Epithelial cell of proximal tubule (primary cell): ENCODE data around the gene CDK17. TPM values are rescaled to one million over a fixed set of nuclear protein-coding genes. Genes with fewer than 3 reads are reported as not detected.

Experiments used
- DNase-seq: peaks from one replicate; pipeline ENCODE4 v3.0.0-alpha.2; 2011; ENCODE audit warnings: low read depth
- H3K4me3 ChIP-seq: 2 replicates; pipeline ENCODE4 v1.5.1; 2011; ENCODE audit warnings: low read depth, mild to moderate bottlenecking, low read length
- total RNA-seq: library from RNA; depleted of rRNA; stranded (reverse); fragments of >200 nt; gene quantifications from 2 replicates; pipeline ENCODE4 v1.2.3, GENCODE V29; 2015
- TF ChIP-seq, protein P1 (sequence below): conservative IDR thresholded peaks from 2 replicates; pipeline ENCODE4 v1.5.1; 2012; ENCODE audit warnings: low read depth, mild to moderate bottlenecking, low read length

The CDK17 gene
- total RNA-seq, 1 donor from 2014 or later: 22.0 TPM

DNA sequence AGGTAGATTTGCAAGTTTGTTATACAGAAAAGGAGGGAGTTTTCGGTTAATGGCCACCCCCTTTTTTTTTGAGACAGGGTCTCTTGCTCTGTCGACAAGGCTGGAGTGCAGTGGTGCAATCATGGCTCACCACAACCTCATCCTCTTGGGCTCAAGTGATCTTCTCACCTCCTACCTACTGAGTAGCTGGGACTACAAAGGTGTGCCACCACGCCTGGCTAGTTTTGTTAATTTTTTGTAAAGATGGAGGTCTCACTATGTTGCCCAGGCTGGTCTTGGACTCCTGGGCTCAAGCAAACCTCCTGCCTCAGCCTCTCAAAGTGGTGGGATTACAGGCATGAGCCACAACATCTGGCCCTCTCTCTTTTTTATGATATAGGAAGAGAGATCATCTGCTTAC lies 94.6 kb downstream of the CDK17 start:
- no peak for DNase-seq
- no peak overlapping the region for H3K4me3 ChIP-seq
- TF ChIP-seq, protein P1, sequence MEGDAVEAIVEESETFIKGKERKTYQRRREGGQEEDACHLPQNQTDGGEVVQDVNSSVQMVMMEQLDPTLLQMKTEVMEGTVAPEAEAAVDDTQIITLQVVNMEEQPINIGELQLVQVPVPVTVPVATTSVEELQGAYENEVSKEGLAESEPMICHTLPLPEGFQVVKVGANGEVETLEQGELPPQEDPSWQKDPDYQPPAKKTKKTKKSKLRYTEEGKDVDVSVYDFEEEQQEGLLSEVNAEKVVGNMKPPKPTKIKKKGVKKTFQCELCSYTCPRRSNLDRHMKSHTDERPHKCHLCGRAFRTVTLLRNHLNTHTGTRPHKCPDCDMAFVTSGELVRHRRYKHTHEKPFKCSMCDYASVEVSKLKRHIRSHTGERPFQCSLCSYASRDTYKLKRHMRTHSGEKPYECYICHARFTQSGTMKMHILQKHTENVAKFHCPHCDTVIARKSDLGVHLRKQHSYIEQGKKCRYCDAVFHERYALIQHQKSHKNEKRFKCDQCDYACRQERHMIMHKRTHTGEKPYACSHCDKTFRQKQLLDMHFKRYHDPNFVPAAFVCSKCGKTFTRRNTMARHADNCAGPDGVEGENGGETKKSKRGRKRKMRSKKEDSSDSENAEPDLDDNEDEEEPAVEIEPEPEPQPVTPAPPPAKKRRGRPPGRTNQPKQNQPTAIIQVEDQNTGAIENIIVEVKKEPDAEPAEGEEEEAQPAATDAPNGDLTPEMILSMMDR: no peak

DNA sequence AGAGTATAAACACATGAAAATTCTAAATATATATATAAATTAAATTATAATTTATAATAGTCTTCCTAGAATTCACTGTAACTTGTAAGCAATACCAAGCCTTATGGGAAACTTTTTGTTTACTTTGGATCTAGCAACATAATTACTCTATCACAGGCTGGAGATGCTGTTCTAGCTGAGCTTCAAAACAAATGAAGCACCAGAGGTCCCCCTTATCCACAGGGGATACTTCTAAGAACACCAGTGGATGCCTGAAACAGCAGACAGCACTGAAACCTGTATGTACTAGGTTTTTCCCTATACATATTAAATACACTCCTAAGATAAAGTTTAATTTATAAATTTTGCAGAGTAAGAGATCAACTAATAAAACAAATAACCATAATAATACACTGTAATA lies 96.6 kb downstream of the CDK17 start:
- no peak overlapping the region for H3K4me3 ChIP-seq
- TF ChIP-seq, protein P1: no peak
- DNase-seq: no peak

DNA sequence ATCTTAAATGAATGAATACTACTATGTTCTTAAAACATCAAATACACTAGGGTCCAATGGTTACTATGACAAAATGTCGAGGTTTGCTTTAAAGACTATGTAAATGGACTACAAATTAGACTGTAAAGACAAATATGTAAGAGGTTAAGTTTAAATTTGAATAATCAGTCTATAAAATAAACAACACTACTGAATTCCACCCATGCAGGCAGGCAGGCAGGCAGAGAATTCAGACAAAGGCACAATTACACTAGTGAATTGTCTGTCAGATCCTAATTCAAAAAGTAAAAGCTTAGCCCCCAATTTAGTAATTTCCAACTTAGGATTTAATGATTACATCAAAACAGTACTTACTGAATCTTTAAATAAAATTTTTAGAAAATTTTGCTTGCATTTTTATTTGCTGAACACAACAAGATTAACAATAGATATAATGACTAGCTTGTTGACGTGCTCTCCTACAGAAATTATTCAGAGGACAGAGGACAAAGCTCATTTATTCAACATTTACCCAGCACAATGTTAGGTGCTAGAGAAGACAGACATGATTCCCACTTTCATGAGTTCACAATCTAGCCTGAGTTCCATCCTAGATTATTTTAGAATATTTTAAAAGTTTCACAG lies 97.4 kb downstream of the CDK17 start:
- no peak overlapping the region for H3K4me3 ChIP-seq
- TF ChIP-seq, protein P1: no peak
- no peak for DNase-seq

DNA sequence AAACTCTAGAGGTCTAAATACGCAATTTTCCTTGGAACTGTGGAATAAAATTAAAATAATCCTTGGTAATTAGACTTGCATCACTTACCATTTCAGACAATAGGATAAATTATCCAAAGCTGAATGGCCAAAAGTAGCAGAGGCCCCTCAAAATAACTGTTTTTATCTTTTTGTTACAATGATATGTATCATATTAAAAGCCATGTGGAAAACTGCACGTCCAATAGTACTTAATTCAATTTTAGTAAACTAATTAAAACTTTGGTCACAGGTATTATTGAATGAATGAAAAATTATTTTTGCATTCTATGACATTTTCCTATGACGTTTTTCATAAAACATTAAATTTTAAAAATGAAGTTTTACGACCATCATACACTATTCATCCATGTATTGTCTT lies 98.5 kb downstream of the CDK17 start:
- DNase-seq: no peak
- TF ChIP-seq, protein P1: no peak
- H3K4me3 ChIP-seq: no peak overlapping the region

DNA sequence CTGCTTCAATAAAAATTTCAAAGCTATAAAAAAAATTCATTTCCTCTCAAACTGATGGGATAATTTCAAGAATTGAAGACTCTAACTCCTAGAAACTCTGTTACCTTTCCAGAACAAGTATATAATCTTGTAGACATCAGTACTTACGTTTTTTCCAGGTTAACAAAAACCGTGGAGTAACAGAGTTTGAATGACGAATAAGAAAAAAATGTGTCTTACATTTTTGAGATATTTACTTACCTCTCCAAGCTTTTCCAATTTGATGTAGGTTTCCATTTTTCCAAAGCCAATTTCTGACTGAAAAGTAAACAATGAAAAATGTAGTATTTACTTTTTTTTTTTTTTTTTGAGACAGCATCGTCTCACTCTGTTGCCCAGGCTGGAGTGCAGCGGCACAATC lies 100.2 kb downstream of the CDK17 start:
- TF ChIP-seq, protein P1: no peak
- DNase-seq: no peak
- H3K4me3 ChIP-seq: no peak overlapping the region

DNA sequence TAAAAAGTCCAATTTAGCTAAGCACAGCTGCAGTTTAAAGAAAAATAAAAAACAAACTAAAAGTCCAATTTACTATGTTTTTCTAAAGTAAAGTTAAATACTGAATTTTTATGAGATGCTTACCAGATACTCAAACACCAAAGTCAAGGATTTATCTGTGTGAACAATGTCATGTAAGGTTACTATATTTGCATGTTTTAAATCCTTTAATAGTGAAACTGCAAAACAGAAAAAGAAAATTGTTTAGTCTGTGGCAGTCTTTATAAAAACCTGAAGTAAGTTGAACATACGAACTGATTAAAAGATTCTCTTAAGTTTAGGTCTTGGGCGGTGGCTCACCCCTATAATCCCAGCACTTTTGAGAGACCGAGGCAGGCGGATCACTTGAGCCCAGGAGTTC lies 102.7 kb downstream of the CDK17 start:
- TF ChIP-seq, protein P1: no peak
- H3K4me3 ChIP-seq: no peak overlapping the region

DNA sequence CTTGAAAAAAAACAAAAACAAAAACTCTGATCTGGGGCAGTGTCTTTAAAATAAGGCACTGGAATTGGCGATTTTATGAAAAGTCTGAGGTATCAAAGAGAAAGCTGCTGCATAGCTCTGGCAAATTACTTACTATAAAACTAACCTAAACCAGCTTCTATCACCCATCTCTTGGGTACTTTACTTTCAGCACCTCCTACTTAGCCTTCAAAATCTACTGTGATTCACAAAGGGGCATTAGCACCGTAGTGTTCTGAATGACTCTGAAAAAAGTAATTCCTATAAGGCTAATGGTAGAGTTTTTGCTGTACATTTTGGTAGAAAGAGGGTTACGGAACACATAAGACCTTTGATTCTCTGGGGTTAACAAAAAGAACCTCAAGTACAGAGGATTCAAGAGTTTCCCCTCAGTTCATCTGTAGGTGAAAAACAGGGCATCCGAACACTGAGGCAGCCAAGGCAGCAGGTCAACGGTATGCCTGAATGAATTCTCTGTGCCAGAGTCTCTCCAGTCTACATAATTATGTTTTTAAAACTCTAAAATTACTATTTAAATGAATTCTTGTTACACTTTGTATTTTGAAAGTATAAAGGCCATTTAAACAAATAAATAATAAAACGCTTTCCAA lies 104.6 kb downstream of the CDK17 start:
- H3K4me3 ChIP-seq: no peak overlapping the region
- DNase-seq: no peak
- TF ChIP-seq, protein P1: no peak

More for the DNA sequence above, 102.7 kb downstream of the CDK17 start:
- DNase-seq: no peak
